ENCODE measurements around the gene SIGLEC11.

DNA sequence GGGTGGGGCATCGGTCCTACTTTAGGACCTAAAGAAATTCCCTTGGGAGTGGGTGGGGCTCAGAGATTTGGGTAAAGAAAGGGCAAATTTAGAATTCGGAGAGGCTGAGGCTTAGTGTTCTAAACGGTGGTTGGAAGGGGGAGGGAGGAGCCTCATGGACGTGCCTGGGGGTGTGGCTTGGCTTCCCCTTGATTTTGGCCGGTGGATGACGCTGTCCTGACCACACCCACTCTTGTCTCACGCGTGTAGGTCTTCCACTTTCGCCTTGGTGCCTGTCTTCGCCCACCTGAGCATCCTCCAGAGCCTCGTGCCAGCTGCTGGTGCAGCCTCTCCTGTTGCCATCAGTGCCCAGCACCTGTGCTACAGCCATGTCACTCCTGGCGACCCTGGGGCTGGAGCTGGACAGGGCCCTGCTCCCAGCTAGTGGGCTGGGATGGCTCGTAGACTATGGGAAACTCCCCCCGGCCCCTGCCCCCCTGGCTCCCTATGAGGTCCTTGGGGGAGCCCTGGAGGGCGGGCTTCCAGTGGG lies 30.4 kb downstream of the SIGLEC11 start:
- TF ChIP-seq ZFP3 (CRISPR knock-in tag; IDR thresholded peaks at IDR 0.05) (no peak), ZNF8 (CRISPR knock-in tag; IDR thresholded peaks at IDR 0.05) (no peak), ZNF70 (CRISPR knock-in tag; IDR thresholded peaks at IDR 0.05) (no peak), ZNF565 (CRISPR knock-in tag; conservative IDR thresholded peaks at IDR 0.05; ENCODE audit: low read depth) (no peak), RARB (CRISPR knock-in tag; IDR thresholded peaks at IDR 0.05) (no peak), ZFP30 (CRISPR knock-in tag; IDR thresholded peaks at IDR 0.05) (no peak), SNAI2 (CRISPR knock-in tag; IDR thresholded peaks at IDR 0.05) (no peak), GLIS3 (CRISPR knock-in tag; IDR thresholded peaks at IDR 0.05) (no peak)
